ENCODE measurements around the gene TMX4. TPM values are rescaled to one million over a fixed set of nuclear protein-coding genes. Genes with fewer than 3 reads are reported as not detected.

TMX4 gene
- total RNA-seq, 1 experiment from 2014 or later, result 31.7 TPM

DNA sequence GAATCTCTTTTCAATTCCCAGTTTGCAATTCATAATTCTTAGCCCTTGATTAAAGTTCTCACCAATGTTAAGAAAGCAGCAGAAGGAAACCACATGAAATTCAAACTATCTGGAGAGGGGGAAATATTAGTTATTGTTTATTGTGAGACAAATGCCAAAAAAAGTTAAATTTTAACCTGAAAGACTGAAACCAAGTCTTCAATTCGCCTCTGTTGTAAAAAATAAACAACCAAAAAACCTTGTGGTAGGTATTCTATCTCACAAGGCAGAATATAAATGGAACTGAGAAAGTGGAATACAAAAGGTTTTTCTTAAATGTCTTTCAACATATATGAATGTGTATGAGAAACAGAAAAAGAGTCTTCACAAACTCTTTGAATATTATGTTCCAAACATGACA, 24.8 kb downstream of the TMX4 start:
- H3K9me3 ChIP-seq (ENCODE audit: low read depth, low read length, poor library complexity, severe bottlenecking), result no peaks in the 10 kb centered on the region
- intact Hi-C loops (cut with micrococcal nuclease; ENCODE audit: unreplicated experiment), result no loop called here
- no peak overlapping the region for H3K27ac ChIP-seq (ENCODE audit: low read depth, low read length, poor library complexity, severe bottlenecking)
- DNase-seq (ENCODE audit: low spot score), result no peak
- ChIA-PET CTCF (no interaction called here), POLR2A (ENCODE audit: low non-redundant PET) (no interaction called here)
- H3K4me1 ChIP-seq (ENCODE audit: insufficient read depth, low read length, poor library complexity, severe bottlenecking), result no peaks in the 10 kb centered on the region
- no peaks in the 10 kb centered on the region for H3K27me3 ChIP-seq (replicated peaks; ENCODE audit: insufficient read depth, low read depth, low read length, poor library complexity)
- BruUV-seq (replicated peaks), result no TSS peak
- H3K36me3 ChIP-seq (ENCODE audit: insufficient read depth, low read length, poor library complexity, severe bottlenecking), result peaks cover 5% of the 10 kb centered on the region
- no peak overlapping the region for H3K4me3 ChIP-seq (ENCODE audit: low read depth, low read length, poor library complexity, severe bottlenecking)
- no peak for TF ChIP-seq EZH2 (IDR thresholded peaks at IDR 0.05; ENCODE audit: borderline replicate concordance, low read depth, low read length, poor library complexity, severe bottlenecking)
- TF ChIP-seq, protein P1, sequence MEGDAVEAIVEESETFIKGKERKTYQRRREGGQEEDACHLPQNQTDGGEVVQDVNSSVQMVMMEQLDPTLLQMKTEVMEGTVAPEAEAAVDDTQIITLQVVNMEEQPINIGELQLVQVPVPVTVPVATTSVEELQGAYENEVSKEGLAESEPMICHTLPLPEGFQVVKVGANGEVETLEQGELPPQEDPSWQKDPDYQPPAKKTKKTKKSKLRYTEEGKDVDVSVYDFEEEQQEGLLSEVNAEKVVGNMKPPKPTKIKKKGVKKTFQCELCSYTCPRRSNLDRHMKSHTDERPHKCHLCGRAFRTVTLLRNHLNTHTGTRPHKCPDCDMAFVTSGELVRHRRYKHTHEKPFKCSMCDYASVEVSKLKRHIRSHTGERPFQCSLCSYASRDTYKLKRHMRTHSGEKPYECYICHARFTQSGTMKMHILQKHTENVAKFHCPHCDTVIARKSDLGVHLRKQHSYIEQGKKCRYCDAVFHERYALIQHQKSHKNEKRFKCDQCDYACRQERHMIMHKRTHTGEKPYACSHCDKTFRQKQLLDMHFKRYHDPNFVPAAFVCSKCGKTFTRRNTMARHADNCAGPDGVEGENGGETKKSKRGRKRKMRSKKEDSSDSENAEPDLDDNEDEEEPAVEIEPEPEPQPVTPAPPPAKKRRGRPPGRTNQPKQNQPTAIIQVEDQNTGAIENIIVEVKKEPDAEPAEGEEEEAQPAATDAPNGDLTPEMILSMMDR (conservative IDR thresholded peaks at IDR 0.05; ENCODE audit: low read depth, low read length), result no peak

DNA sequence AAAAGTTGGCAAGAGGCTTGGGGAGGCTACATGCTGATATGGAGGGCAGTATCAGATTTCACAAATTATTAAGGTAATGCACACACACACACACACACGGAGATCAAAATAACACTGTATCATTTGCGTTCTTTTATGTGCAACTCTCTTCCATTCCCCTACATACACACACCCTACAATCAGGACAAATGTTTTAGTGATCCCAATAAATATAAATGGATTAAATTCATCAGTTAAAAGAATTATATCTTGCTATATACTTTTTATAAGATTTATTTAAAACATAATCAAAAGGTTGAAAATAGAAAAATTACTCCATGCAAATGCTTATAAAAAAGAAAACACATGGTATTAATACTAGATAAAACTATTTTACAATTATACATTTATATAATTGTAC, 25.9 kb downstream of the TMX4 start:
- Histone ChIP-seq H3K4me1 (ENCODE audit: insufficient read depth, low read length, poor library complexity, severe bottlenecking) (no peaks in the 10 kb centered on the region), H3K9me3 (ENCODE audit: low read depth, low read length, poor library complexity, severe bottlenecking) (no peaks in the 10 kb centered on the region), H3K27ac (ENCODE audit: low read depth, low read length, poor library complexity, severe bottlenecking) (no peak overlapping the region), H3K27me3 (replicated peaks; ENCODE audit: insufficient read depth, low read depth, low read length, poor library complexity) (no peaks in the 10 kb centered on the region), H3K4me3 (ENCODE audit: low read depth, low read length, poor library complexity, severe bottlenecking) (no peak overlapping the region), H3K36me3 (ENCODE audit: insufficient read depth, low read length, poor library complexity, severe bottlenecking) (peaks cover 1% of the 10 kb centered on the region)
- BruUV-seq (replicated peaks), result no TSS peak
- no peak for TF ChIP-seq EZH2 (IDR thresholded peaks at IDR 0.05; ENCODE audit: borderline replicate concordance, low read depth, low read length, poor library complexity, severe bottlenecking)
- TF ChIP-seq, protein P1 (conservative IDR thresholded peaks at IDR 0.05; ENCODE audit: low read depth, low read length), result no peak
- intact Hi-C loops (cut with micrococcal nuclease; ENCODE audit: unreplicated experiment), result no loop called here
- ChIA-PET POLR2A (ENCODE audit: low non-redundant PET) (no interaction called here), CTCF (no interaction called here)
- no peak for DNase-seq (ENCODE audit: low spot score)

DNA sequence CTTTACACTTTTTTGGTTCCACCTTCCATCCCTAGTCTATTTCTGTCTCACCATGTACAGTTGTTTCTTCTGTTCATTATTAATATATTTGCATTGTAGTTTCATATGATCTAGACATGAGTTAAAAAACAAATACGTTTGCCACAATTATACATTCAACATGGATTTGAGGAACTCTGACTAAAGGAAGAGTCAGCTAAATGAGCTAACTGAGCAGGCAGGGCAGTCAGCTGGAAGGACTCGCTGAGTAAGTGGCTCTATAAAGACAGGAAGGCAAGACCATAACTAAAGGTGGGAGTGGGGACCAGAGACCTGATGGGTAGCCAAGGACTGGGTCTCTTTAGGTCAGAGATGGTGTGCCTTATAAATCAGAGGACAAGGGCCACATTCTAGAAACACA, 26.3 kb downstream of the TMX4 start:
- intact Hi-C loops (cut with micrococcal nuclease; ENCODE audit: unreplicated experiment), result no loop called here
- no TSS peak for BruUV-seq (replicated peaks)
- TF ChIP-seq, protein P1 (conservative IDR thresholded peaks at IDR 0.05; ENCODE audit: low read depth, low read length), result no peak
- TF ChIP-seq EZH2 (IDR thresholded peaks at IDR 0.05; ENCODE audit: borderline replicate concordance, low read depth, low read length, poor library complexity, severe bottlenecking), result no peak
- Histone ChIP-seq H3K9me3 (ENCODE audit: low read depth, low read length, poor library complexity, severe bottlenecking) (no peaks in the 10 kb centered on the region), H3K27me3 (replicated peaks; ENCODE audit: insufficient read depth, low read depth, low read length, poor library complexity) (no peaks in the 10 kb centered on the region), H3K4me3 (ENCODE audit: low read depth, low read length, poor library complexity, severe bottlenecking) (no peak overlapping the region), H3K4me1 (ENCODE audit: insufficient read depth, low read length, poor library complexity, severe bottlenecking) (no peaks in the 10 kb centered on the region), H3K27ac (ENCODE audit: low read depth, low read length, poor library complexity, severe bottlenecking) (no peak overlapping the region), H3K36me3 (ENCODE audit: insufficient read depth, low read length, poor library complexity, severe bottlenecking) (no peaks in the 10 kb centered on the region)
- POLR2A ChIA-PET (ENCODE audit: low non-redundant PET), result no interaction called here
- no peak for DNase-seq (ENCODE audit: low spot score)
- CTCF ChIA-PET, result no interaction called here

All from A673 (cell line).